HG02623 (cell line): Measurements from ENCODE around the gene SIGLECL1.

ENCODE experiments used
- ATAC-seq: cut with Tn5 transposase; IDR thresholded peaks from one replicate; pipeline ENCODE4 v1.9.1; 2021; ENCODE audit warnings: moderate library complexity; ENCODE audit not compliant: unreplicated experiment

Gene SIGLECL1

DNA sequence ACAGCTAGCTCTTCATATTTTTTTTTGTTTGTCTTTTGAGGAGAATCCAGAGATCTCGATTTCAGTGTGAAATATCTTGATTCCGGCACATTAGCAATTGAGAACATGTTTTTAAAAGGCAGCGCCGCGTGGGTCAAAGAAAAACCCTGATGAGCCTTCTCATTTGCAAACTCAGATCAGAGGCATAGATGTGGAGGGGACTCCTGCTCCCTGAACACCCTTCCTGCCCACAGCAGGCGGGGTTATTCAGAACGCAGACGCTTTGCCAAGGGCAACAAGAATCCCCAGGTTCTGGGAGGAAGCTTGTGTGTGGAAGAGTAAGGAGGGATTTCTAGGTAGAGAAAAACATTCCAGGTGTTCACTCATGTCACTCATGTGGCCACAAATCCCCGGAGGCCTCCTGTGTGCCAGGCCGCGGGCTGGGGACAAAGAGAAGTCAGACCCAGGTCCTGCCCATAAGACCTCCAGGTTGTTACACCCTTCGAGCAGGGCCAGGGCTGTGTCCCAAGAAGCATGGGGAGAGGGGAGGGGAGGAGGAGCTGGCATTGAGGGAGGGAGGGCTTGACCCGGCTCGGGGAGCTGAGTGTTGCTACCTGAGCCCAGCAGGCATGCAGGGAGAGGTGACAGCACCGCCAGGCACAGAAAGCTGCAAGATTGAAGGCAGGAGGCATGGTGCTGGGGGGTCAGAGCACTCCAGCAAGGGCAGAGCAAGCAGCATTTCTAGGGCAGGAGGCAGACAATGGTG, 44.7 kb downstream of the SIGLECL1 start:
- ATAC-seq, result no peak

GRCh38 chr19:51296336-51297093, 45.6 kb downstream of the SIGLECL1 start:
- no peak for ATAC-seq

DNA sequence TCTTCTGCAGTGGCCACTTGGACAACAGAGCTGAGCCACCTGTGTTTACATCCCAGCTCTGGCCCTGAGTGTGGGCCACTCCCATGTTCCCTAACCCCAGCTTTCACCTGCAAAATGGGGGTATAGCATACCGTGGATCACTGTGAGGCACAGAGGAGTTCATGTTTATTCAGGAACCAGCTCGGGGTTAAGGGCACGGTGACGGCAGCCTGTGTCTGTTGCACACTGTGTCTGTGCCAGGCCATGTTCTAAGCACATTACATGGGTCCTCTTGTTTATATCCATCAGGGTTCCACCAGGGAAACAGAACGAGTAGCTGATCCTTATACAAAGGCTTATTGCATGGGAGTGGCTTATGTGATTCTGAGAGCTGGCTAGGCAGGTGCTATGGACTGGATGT, 46.5 kb downstream of the SIGLECL1 start:
- ATAC-seq, result no peak

- ATAC-seq, result no peak
Observed at GRCh38 chr19:51301266-51301665, 50.4 kb downstream of the SIGLECL1 start.

- ATAC-seq, result no peak
Observed at GRCh38 chr19:51305479-51305878, 54.6 kb downstream of the SIGLECL1 start.

DNA sequence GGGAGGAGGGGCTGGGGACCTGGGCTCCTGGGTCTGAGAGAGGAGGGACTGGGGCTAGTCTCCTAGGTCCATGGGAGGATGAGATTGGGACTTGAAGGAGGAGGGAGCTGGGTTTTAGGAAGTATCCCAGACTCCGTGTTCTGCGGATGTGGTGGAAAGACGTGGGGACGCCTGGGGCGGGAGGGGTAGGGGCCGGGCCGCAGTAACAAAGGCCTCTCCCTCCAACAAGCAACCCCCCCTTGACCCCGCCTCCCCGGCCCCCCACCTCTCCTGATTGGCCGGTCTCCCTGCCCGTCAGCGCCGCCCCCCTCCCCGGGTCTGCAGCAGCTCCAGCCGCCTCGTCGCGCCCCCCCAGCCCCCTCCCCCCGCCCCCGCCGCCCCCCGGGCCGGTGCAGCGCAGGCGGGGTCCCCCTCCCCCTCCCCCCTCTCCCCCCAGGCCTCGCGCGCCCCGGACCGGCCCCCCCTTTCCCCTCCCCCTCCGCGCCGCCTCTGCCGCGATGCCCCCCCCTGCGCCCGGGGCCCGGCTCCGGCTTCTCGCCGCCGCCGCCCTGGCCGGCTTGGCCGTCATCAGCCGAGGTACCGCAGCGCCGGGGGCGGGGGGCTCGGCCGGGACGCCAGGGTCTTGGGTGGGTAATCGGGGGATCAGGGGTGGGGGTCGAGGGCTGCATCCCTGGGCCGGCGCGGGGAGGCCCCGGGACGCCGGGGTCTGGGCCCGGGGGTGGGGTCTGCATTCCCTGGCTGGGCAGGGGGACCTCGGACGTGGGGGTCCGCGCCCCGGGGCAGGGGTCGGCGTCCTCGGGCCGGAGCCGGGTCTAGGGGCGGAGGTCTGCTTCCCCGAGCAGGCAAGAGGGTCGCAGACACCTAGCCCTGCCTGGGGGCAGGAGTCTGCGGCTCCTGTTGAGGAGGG, 60.7 kb downstream of the SIGLECL1 start, which contains the start of gene IGLON5:
IGLON5 (plus strand) TSS at position 294 of the 907 bp plus-strand sequence; CDS start at position 498, 204 bp downstream.
- ATAC-seq, result no peak

- no peak for ATAC-seq
Observed at GRCh38 chr19:51316688-51317087, 65.8 kb downstream of the SIGLECL1 start.

DNA sequence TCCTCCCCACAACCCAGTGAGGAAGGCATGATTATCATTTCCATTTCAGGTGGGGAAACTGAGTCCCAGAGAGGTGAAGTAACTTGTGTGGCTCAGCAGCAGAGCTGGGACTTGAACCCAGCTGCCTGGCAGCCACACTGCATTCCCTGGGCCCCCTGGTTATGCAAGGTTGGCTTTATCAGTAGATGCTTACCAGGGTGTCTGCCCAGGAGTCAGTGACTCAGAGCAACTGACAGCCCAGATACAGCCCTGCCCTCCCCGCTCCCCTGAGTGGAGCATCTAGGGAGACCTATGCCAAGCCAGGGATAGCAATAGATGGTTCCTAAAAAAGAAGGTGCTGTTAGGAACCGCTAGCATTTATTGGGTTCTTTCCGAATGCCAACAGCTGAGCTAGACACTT, 66.5 kb downstream of the SIGLECL1 start:
- no peak for ATAC-seq

DNA sequence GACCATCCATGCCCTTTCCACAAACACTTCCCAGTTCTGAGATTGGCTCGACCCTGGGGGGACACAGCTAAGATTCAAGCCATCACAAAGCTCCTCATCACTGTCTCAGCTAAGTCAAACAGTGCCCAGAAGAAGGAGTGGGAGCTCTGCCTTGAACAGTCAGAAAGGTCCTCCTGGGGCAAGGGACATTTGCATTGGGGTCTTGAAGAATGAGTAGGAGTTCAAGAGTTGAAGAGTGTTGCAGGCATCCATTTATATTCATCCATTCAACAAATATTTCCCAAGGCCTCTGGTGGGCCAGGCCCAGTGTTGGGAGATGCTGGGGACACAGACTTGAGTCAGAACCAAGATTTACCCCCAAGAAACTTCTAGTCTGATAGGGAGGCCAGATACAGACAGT, 67.1 kb downstream of the SIGLECL1 start:
- no peak for ATAC-seq
